AG04450 (cell line): ENCODE measurements around the gene ATP5F1E. TPM values are rescaled to one million over a fixed set of nuclear protein-coding genes. Genes with fewer than 3 reads are reported as not detected.

Source experiments
- CTCF ChIA-PET: fragments of 300-600, 350-600 bp; formaldehyde crosslinking; extraction: SDS; loops from one replicate; lab custom pipeline; 2022; ENCODE audit warnings: antibody characterized with exemption, inconsistent platforms; lab: Charles Lee
- POLR2A ChIA-PET: fragments of 350-600 bp; formaldehyde crosslinking; extraction: SDS; loops from one replicate; lab custom pipeline; 2021; ENCODE audit warnings: antibody characterized with exemption, inconsistent platforms; lab: Yijun Ruan, JAX
- DNase-seq: peaks from one replicate; pipeline ENCODE4 v3.0.0-alpha.2; 2011; ENCODE audit warnings: low read depth, low spot score
- H3K27ac ChIP-seq: one replicate; pipeline ENCODE4 v1.5.1; 2012; ENCODE audit warnings: low read depth, low read length, control low read depth
- H3K27me3 ChIP-seq: one replicate; pipeline ENCODE4 v1.6.0; 2012; ENCODE audit warnings: low read length; ENCODE audit not compliant: control insufficient read depth, insufficient read depth
- H3K4me3 ChIP-seq: 2 replicates; pipeline ENCODE4 v1.5.1; 2011; ENCODE audit warnings: mild to moderate bottlenecking, low read depth, low read length, control low read depth
- H3K9me3 ChIP-seq: 2 replicates; pipeline ENCODE4 v1.5.1; 2012; ENCODE audit warnings: low read length; ENCODE audit not compliant: control insufficient read depth, insufficient read depth
- polyA plus RNA-seq: library from polyadenylated mRNA; depleted of rRNA; stranded (reverse); fragments of >200 nt; gene quantifications from 2 replicates; pipeline ENCODE4 v1.2.3, GENCODE V29; 2011
- TF ChIP-seq, protein P1 (sequence below): IDR thresholded peaks from 2 replicates; pipeline ENCODE4 v1.5.1; 2011; ENCODE audit warnings: low read depth, low read length, control low read depth, inconsistent platforms

Gene ATP5F1E
- polyA plus RNA-seq, 1 experiment: 84.3 TPM

- H3K27ac ChIP-seq: no peak overlapping the region
- H3K4me3 ChIP-seq: no peak overlapping the region
- POLR2A ChIA-PET: no interaction called here
- CTCF ChIA-PET: interaction anchor here (0.9 kb wide), 1 partner anchor 180 kb away, joined by 3 read pairs; no protein-coding TSS in a partner anchor
- TF ChIP-seq, protein P1, sequence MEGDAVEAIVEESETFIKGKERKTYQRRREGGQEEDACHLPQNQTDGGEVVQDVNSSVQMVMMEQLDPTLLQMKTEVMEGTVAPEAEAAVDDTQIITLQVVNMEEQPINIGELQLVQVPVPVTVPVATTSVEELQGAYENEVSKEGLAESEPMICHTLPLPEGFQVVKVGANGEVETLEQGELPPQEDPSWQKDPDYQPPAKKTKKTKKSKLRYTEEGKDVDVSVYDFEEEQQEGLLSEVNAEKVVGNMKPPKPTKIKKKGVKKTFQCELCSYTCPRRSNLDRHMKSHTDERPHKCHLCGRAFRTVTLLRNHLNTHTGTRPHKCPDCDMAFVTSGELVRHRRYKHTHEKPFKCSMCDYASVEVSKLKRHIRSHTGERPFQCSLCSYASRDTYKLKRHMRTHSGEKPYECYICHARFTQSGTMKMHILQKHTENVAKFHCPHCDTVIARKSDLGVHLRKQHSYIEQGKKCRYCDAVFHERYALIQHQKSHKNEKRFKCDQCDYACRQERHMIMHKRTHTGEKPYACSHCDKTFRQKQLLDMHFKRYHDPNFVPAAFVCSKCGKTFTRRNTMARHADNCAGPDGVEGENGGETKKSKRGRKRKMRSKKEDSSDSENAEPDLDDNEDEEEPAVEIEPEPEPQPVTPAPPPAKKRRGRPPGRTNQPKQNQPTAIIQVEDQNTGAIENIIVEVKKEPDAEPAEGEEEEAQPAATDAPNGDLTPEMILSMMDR: no peak
- DNase-seq: no peak
- H3K27me3 ChIP-seq: peaks cover 16% of the 10 kb centered on the region
- H3K9me3 ChIP-seq: no peaks in the 10 kb centered on the region
Observed at GRCh38 chr20:59050437-59050836, 18.3 kb upstream of the ATP5F1E start.

- ChIA-PET CTCF (no interaction called here), POLR2A (no interaction called here)
- H3K9me3 ChIP-seq: no peaks in the 10 kb centered on the region
- H3K27me3 ChIP-seq: peaks cover 15% of the 10 kb centered on the region
- no peak overlapping the region for H3K4me3 ChIP-seq
- DNase-seq: no peak
- H3K27ac ChIP-seq: no peak overlapping the region
- TF ChIP-seq, protein P1: no peak
Observed at GRCh38 chr20:59048681-59049030, 16.5 kb upstream of the ATP5F1E start.

GRCh38 chr20:59047938-59048680 lies 16.0 kb upstream of the ATP5F1E start:
- no peak overlapping the region for H3K27ac ChIP-seq
- TF ChIP-seq, protein P1: no peak
- no peak overlapping the region for H3K4me3 ChIP-seq
- ChIA-PET CTCF (no interaction called here), POLR2A (no interaction called here)
- no peak for DNase-seq
- H3K27me3 ChIP-seq: peaks cover 15% of the 10 kb centered on the region
- no peaks in the 10 kb centered on the region for H3K9me3 ChIP-seq

GRCh38 chr20:59046862-59047261 lies 14.7 kb upstream of the ATP5F1E start:
- H3K4me3 ChIP-seq: no peak overlapping the region
- H3K27me3 ChIP-seq: peaks cover 15% of the 10 kb centered on the region
- ChIA-PET POLR2A (no interaction called here), CTCF (no interaction called here)
- DNase-seq: no peak
- H3K27ac ChIP-seq: no peak overlapping the region
- H3K9me3 ChIP-seq: peaks cover 2% of the 10 kb centered on the region; the same call in 1 of the 2 replicates
- TF ChIP-seq, protein P1: no peak

GRCh38 chr20:59044796-59045195 lies 12.7 kb upstream of the ATP5F1E start:
- TF ChIP-seq, protein P1: no peak
- DNase-seq: no peak
- POLR2A ChIA-PET: interaction anchor here (4.4 kb wide), 1 partner anchor 13 kb away, joined by 24 read pairs; the partner anchor contains the start of gene ATP5F1E
- Histone ChIP-seq H3K9me3 (peaks cover 2% of the 10 kb centered on the region; the same call in 1 of the 2 replicates), H3K27me3 (peaks cover 2% of the 10 kb centered on the region), H3K27ac (no peak overlapping the region), H3K4me3 (no peak overlapping the region)
- CTCF ChIA-PET: interaction anchor here (1.7 kb wide), 1 partner anchor 10 kb away, joined by 4 read pairs; no protein-coding TSS in a partner anchor
